ENCODE measurements around the gene FOXL1. TPM values are rescaled to one million over a fixed set of nuclear protein-coding genes. Genes with fewer than 3 reads are reported as not detected.

FOXL1 gene
- polyA plus RNA-seq, 1 experiment, result 4.9 TPM

GRCh38 chr16:86610779-86611524 lies 32.6 kb downstream of the FOXL1 start:
- ChIA-PET POLR2A (no interaction called here), CTCF (no interaction called here)
- H3K27me3 ChIP-seq (ENCODE audit: control insufficient read depth, insufficient read depth, low read length), result no peaks in the 10 kb centered on the region
- no peak for DNase-seq (ENCODE audit: low read depth)
- TF ChIP-seq CTCF (IDR thresholded peaks at IDR 0.05; ENCODE audit: insufficient read depth, low read depth, low read length), result no peak
- H3K4me3 ChIP-seq (ENCODE audit: low read depth, low read length), result no peak overlapping the region
- no peaks in the 10 kb centered on the region for H3K36me3 ChIP-seq (ENCODE audit: control insufficient read depth, insufficient read depth, low read length)

- CTCF ChIA-PET, result no interaction called here
- DNase-seq (ENCODE audit: low read depth), result no peak
- POLR2A ChIA-PET, result no interaction called here
- no peak for TF ChIP-seq CTCF (IDR thresholded peaks at IDR 0.05; ENCODE audit: insufficient read depth, low read depth, low read length)
- Histone ChIP-seq H3K4me3 (ENCODE audit: low read depth, low read length) (no peak overlapping the region), H3K27me3 (ENCODE audit: control insufficient read depth, insufficient read depth, low read length) (no peaks in the 10 kb centered on the region), H3K36me3 (ENCODE audit: control insufficient read depth, insufficient read depth, low read length) (no peaks in the 10 kb centered on the region)
These were observed 33.1 kb downstream of the FOXL1 start for GRCh38 chr16:86611525-86611855.

GRCh38 chr16:86611941-86612340 lies 33.6 kb downstream of the FOXL1 start:
- no peak for TF ChIP-seq CTCF (IDR thresholded peaks at IDR 0.05; ENCODE audit: insufficient read depth, low read depth, low read length)
- ChIA-PET POLR2A (no interaction called here), CTCF (no interaction called here)
- DNase-seq (ENCODE audit: low read depth), result no peak
- Histone ChIP-seq H3K4me3 (ENCODE audit: low read depth, low read length) (no peak overlapping the region), H3K36me3 (ENCODE audit: control insufficient read depth, insufficient read depth, low read length) (no peaks in the 10 kb centered on the region), H3K27me3 (ENCODE audit: control insufficient read depth, insufficient read depth, low read length) (no peaks in the 10 kb centered on the region)

GRCh38 chr16:86614699-86615098 lies 36.4 kb downstream of the FOXL1 start:
- POLR2A ChIA-PET, result no interaction called here
- no peaks in the 10 kb centered on the region for H3K36me3 ChIP-seq (ENCODE audit: control insufficient read depth, insufficient read depth, low read length)
- CTCF ChIA-PET, result interaction anchor here (1.0 kb wide), 1 partner anchor 12 kb away, joined by 3 read pairs; no protein-coding TSS in a partner anchor
- H3K27me3 ChIP-seq (ENCODE audit: control insufficient read depth, insufficient read depth, low read length), result no peaks in the 10 kb centered on the region
- no peak overlapping the region for H3K4me3 ChIP-seq (ENCODE audit: low read depth, low read length)
- DNase-seq (ENCODE audit: low read depth), result no peak
- TF ChIP-seq CTCF (IDR thresholded peaks at IDR 0.05; ENCODE audit: insufficient read depth, low read depth, low read length), result no peak

- no peak for TF ChIP-seq CTCF (IDR thresholded peaks at IDR 0.05; ENCODE audit: insufficient read depth, low read depth, low read length)
- H3K4me3 ChIP-seq (ENCODE audit: low read depth, low read length), result no peak overlapping the region
- CTCF ChIA-PET, result no interaction called here
- H3K36me3 ChIP-seq (ENCODE audit: control insufficient read depth, insufficient read depth, low read length), result no peaks in the 10 kb centered on the region
- no peak for DNase-seq (ENCODE audit: low read depth)
- H3K27me3 ChIP-seq (ENCODE audit: control insufficient read depth, insufficient read depth, low read length), result no peaks in the 10 kb centered on the region
- POLR2A ChIA-PET, result no interaction called here
These were observed 38.6 kb downstream of the FOXL1 start for GRCh38 chr16:86616906-86617305.

Measured in BJ (cell line).